Measurements from ENCODE around the gene AHCYL2. TPM values are rescaled to one million over a fixed set of nuclear protein-coding genes. Genes with fewer than 3 reads are reported as not detected.

AHCYL2 gene
- total and polyA plus RNA-seq, 2 of the 8 experiments (the other 6 are each of a cell fraction or from before 2014, with no cell fraction given), result 20.7 to 25.4 TPM

DNA sequence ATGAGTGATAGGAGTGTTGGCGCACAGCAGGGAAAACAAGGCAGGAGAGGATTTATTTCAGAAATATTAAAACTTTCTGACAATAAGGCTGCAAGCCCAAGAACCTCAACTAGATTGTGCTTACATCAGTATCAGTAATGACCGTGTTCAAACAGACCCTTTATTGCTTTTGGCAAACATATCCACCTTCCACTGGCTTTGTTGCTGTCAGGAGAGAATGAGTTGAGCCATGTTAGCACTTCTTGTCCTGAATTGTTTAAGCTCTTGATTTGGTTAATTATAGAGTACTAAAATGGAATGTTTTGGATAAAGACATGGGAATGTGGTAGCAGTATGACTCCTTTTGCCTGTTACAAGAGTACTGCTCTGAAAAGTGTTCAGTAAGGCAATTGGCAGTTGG, 3.8 kb downstream of the AHCYL2 start:
- Histone ChIP-seq H2AFZ (ENCODE audit: low read length) (no peak overlapping the region), H3K9me3 (ENCODE audit: insufficient read depth in 2 of 2, low read depth in 1 of 2, low read length in 1 of 2) (no peaks in the 10 kb centered on the region), H3K23ac (ENCODE audit: insufficient read length) (no peak overlapping the region), H3K36me3 (ENCODE audit: control insufficient read depth in 2 of 4, insufficient read depth in 4 of 4, low read length in 3 of 4) (no peaks in the 10 kb centered on the region), H2BK20ac (ENCODE audit: low read length) (no peak overlapping the region), H3K23me2 (ENCODE audit: low read depth, low read length) (peaks cover 5% of the 10 kb centered on the region), H2BK120ac (replicated peaks; ENCODE audit: low read depth, low read length) (no peak overlapping the region), H3K79me2 (ENCODE audit: control insufficient read depth in 1 of 2, insufficient read depth in 2 of 2, low read length in 2 of 2) (peaks cover 0 to 57% of the 10 kb centered on the region in 2 experiments; a peak in 3 of 4 replicates), H3K4ac (replicated peaks; ENCODE audit: insufficient read length, low read depth, low read length) (no peak overlapping the region), H4K91ac (replicated peaks; ENCODE audit: insufficient read length, low read length) (no peak overlapping the region), H2BK5ac (ENCODE audit: low read depth, low read length) (no peak overlapping the region), H3K4me3 (ENCODE audit: extremely low read depth in 1 of 4, insufficient read depth in 2 of 4, low read depth in 3 of 4, low read length in 4 of 4) (no peak overlapping the region), H3K9ac (replicated peaks in 1 of 4; ENCODE audit: extremely low read depth in 1 of 4, low read depth in 3 of 4, low read length in 3 of 4) (no peak overlapping the region), H3K18ac (ENCODE audit: extremely low read depth, low read length) (no peak overlapping the region), H2BK12ac (ENCODE audit: low read depth, low read length) (no peak overlapping the region), H4K5ac (ENCODE audit: insufficient read length, low read depth, low read length) (no peak overlapping the region), H3K56ac (replicated peaks; ENCODE audit: insufficient read length, low read depth, low read length) (no peak overlapping the region), H2BK15ac (ENCODE audit: low read length) (no peak overlapping the region), H2AK5ac (ENCODE audit: low read depth, low read length) (no peak overlapping the region), H4K20me1 (replicated peaks in 1 of 2; ENCODE audit: control insufficient read depth in 1 of 2, insufficient read depth in 2 of 2, low read length in 2 of 2) (peaks cover 0 to 4% of the 10 kb centered on the region in 2 experiments), H3K27ac (ENCODE audit: low read depth, low read length) (no peak overlapping the region), H3K4me2 (ENCODE audit: insufficient read depth in 1 of 2, low read depth in 2 of 2, low read length in 2 of 2) (no peak overlapping the region), H4K8ac (ENCODE audit: extremely low read depth, insufficient read depth, low read length) (no peak overlapping the region), H3K79me1 (ENCODE audit: low read depth, low read length) (peaks cover 6% of the 10 kb centered on the region; the same call in 1 of the 2 replicates), H3K27me3 (replicated peaks in 1 of 4; ENCODE audit: control insufficient read depth in 3 of 4, extremely low read depth in 1 of 4, insufficient read depth in 3 of 4, low read length in 3 of 4) (no peaks in the 10 kb centered on the region), H3K14ac (ENCODE audit: insufficient read length) (no peak overlapping the region), H3K4me1 (replicated peaks in 1 of 4; ENCODE audit: control insufficient read depth in 3 of 4, insufficient read depth in 4 of 4, low read length in 3 of 4) (peaks cover 0 to 9% (median 4%) of the 10 kb centered on the region in 4 experiments; a peak in 2 of 7 replicates)
- FAIRE-seq (no peak), DNase-seq (ENCODE audit: low read depth in 1 of 2, low spot score in 2 of 2) (no peak)
- 97% methylated on average over 2 of the region's 2 CpGs; no CpG with 5 or more reads in 1 of the 2 experiments for WGBS, 2 experiments (ENCODE audit: extremely low coverage in 1 of 2, insufficient coverage in 1 of 2, insufficient read length in 1 of 2, insufficient replicate concordance in 2 of 2, low coverage in 1 of 2, low lambda C conversion rate in 2 of 2, missing lambda C conversion rate in 1 of 2)
- POLR2A ChIA-PET (ENCODE audit: partially characterized antibody), result no interaction called here
- CTCF ChIA-PET (ENCODE audit: partially characterized antibody), result interaction anchor here (0.6 to 6.7 kb wide), 6 partner anchors 28 to 275 kb away, joined by 3 to 39 read pairs (median 5); no protein-coding TSS in a partner anchor
- TF ChIP-seq BRCA1 (IDR thresholded peaks at IDR 0.05; ENCODE audit: low read depth, low read length) (no peak), CBX8 (IDR thresholded peaks at IDR 0.05; ENCODE audit: borderline replicate concordance, low read depth, low read length) (no peak), POU5F1 (IDR thresholded peaks at IDR 0.05; ENCODE audit: low read depth, low read length) (no peak), TBP (IDR thresholded peaks at IDR 0.05; ENCODE audit: low read depth, low read length) (no peak), JUND (IDR thresholded peaks at IDR 0.05; ENCODE audit: low read length) (no peak), SIN3A (conservative IDR thresholded peaks at IDR 0.05 in 1 of 2, IDR thresholded peaks at IDR 0.05 in 1 of 2; ENCODE audit: low read depth in 1 of 2, low read length in 2 of 2) (no peak), SRF (IDR thresholded peaks at IDR 0.05; ENCODE audit: low read depth, low read length) (no peak), TAF1 (IDR thresholded peaks at IDR 0.05; ENCODE audit: low read depth, low read length) (no peak), GABPA (IDR thresholded peaks at IDR 0.05; ENCODE audit: borderline replicate concordance, insufficient read depth, low read length) (no peak), EZH2 (IDR thresholded peaks at IDR 0.05; ENCODE audit: low read depth, low read length, severe bottlenecking) (no peak)
- TF ChIP-seq, protein P1, sequence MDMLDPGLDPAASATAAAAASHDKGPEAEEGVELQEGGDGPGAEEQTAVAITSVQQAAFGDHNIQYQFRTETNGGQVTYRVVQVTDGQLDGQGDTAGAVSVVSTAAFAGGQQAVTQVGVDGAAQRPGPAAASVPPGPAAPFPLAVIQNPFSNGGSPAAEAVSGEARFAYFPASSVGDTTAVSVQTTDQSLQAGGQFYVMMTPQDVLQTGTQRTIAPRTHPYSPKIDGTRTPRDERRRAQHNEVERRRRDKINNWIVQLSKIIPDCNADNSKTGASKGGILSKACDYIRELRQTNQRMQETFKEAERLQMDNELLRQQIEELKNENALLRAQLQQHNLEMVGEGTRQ (IDR thresholded peaks at IDR 0.05; ENCODE audit: low read length), result no peak
